H1 (cell line): ENCODE results near the gene PSD. TPM values are rescaled to one million over a fixed set of nuclear protein-coding genes. Genes with fewer than 3 reads are reported as not detected.

Source experiments
- CTCF ChIA-PET: fragments of 300-600 bp; sonication (Branson Sonifier 250); formaldehyde crosslinking; loops from one replicate; lab custom pipeline; 2021; ENCODE audit not compliant: partially characterized antibody; lab: Charles Lee
- POLR2A ChIA-PET: fragments of 300-600 bp; sonication (Branson Sonifier 250); formaldehyde crosslinking; loops from one replicate; lab custom pipeline; 2021; ENCODE audit warnings: inconsistent platforms; ENCODE audit not compliant: partially characterized antibody; lab: Charles Lee
- DNase-seq, 2 experiments: peaks; one replicate each; pipeline versions ENCODE4 v3.0.0 to v3.0.0-alpha.2; 2010 to 2022; ENCODE audit warnings: low spot score in 2 of 2, low read depth in 1 of 2, mixed read lengths in 1 of 2
- FAIRE-seq: peaks from 2 replicates; lab custom pipeline; 2011; peaks lifted over from hg19 to GRCh38; lab: Jason Lieb, UNC
- H2AFZ ChIP-seq: 2 replicates; pipeline ENCODE4 v1.8.1; 2012; ENCODE audit warnings: low read length, inconsistent platforms
- H2AK5ac ChIP-seq: 2 replicates; pipeline ENCODE4 v1.6.1; 2013; ENCODE audit warnings: low read depth, low read length
- H2BK120ac ChIP-seq: replicated peaks from 2 replicates; pipeline ENCODE3; 2013; ENCODE audit warnings: low read depth, low read length, inconsistent platforms
- H2BK12ac ChIP-seq: 2 replicates; pipeline ENCODE4 v1.6.1; 2013; ENCODE audit warnings: low read depth, low read length
- H2BK15ac ChIP-seq: 2 replicates; pipeline ENCODE4 v1.6.1; 2013; ENCODE audit warnings: low read length
- H2BK20ac ChIP-seq: 2 replicates; pipeline ENCODE4 v1.6.1; 2013; ENCODE audit warnings: low read length
- H2BK5ac ChIP-seq: 2 replicates; pipeline ENCODE4 v1.6.1; 2013; ENCODE audit warnings: low read depth, low read length
- H3K14ac ChIP-seq: 2 replicates; pipeline ENCODE4 v1.6.1; 2013; ENCODE audit warnings: inconsistent platforms; ENCODE audit not compliant: insufficient read length
- H3K18ac ChIP-seq: 2 replicates; pipeline ENCODE4 v1.6.1; 2013; ENCODE audit warnings: low read length; ENCODE audit errors: extremely low read depth
- H3K23ac ChIP-seq: 2 replicates; pipeline ENCODE4 v1.6.1; 2013; ENCODE audit warnings: inconsistent platforms; ENCODE audit not compliant: insufficient read length
- H3K23me2 ChIP-seq: 2 replicates; pipeline ENCODE4 v1.6.1; 2013; ENCODE audit warnings: low read depth, low read length
- H3K27ac ChIP-seq: 2 replicates; pipeline ENCODE4 v1.6.1; 2011; ENCODE audit warnings: low read depth, low read length, inconsistent platforms
- H3K27me3 ChIP-seq, 4 experiments: replicated peaks in 1 of 4; 1 replicate in 1 of 4; 2 replicates in 3 of 4; pipeline versions ENCODE4 v1.6.1 to v1.8.1; 2011 to 2013; ENCODE audit warnings: low read length in 3 of 4, mild to moderate bottlenecking in 3 of 4, inconsistent platforms in 2 of 4, mixed read lengths in 2 of 4, moderate library complexity in 1 of 4; ENCODE audit not compliant: control insufficient read depth in 3 of 4, insufficient read depth in 3 of 4; ENCODE audit errors: extremely low read depth in 1 of 4
- H3K36me3 ChIP-seq, 4 experiments: 2 replicates each; pipeline versions ENCODE4 v1.6.1 to v1.8.1; 2011 to 2013; ENCODE audit warnings: mild to moderate bottlenecking in 4 of 4, low read length in 3 of 4, moderate library complexity in 2 of 4, control low read depth in 1 of 4, inconsistent platforms in 1 of 4; ENCODE audit not compliant: insufficient read depth in 4 of 4, control insufficient read depth in 2 of 4
- H3K4ac ChIP-seq: replicated peaks from 2 replicates; pipeline ENCODE3; 2013; ENCODE audit warnings: low read length, low read depth, mixed read lengths, inconsistent platforms; ENCODE audit not compliant: insufficient read length
- H3K4me1 ChIP-seq, 4 experiments: replicated peaks in 1 of 4; 1 replicate in 1 of 4; 2 replicates in 3 of 4; pipeline versions ENCODE4 v1.6.1 to v1.8.1; 2011 to 2013; ENCODE audit warnings: low read length in 3 of 4, inconsistent platforms in 2 of 4, mixed read lengths in 1 of 4; ENCODE audit not compliant: insufficient read depth in 4 of 4, control insufficient read depth in 3 of 4
- H3K4me2 ChIP-seq, 2 experiments: 2 replicates each; pipeline versions ENCODE4 v1.6.1 to v1.8.1; 2011 to 2013; ENCODE audit warnings: low read depth in 2 of 2, low read length in 2 of 2, control low read depth in 1 of 2, inconsistent platforms in 1 of 2, mild to moderate bottlenecking in 1 of 2; ENCODE audit not compliant: insufficient read depth in 1 of 2
- H3K4me3 ChIP-seq, 4 experiments: fragments of 200-600, 300-600 bp in 1 of 4; sonication (generic), shearing (Covaris generic), sonication (Bioruptor Twin) in 1 of 4; 2 replicates each; pipeline versions ENCODE4 v1.5.1 to v1.8.1; 2011 to 2016; ENCODE audit warnings: low read length in 4 of 4, low read depth in 3 of 4, control low read depth in 2 of 4, inconsistent platforms in 2 of 4, mild to moderate bottlenecking in 2 of 4, mixed read lengths in 1 of 4, moderate library complexity in 1 of 4; ENCODE audit not compliant: insufficient read depth in 2 of 4; ENCODE audit errors: extremely low read depth in 1 of 4
- H3K56ac ChIP-seq: replicated peaks from 2 replicates; pipeline ENCODE3; 2013; ENCODE audit warnings: low read depth, mild to moderate bottlenecking, mixed read lengths, low read length, inconsistent platforms; ENCODE audit not compliant: insufficient read length
- H3K79me1 ChIP-seq: 2 replicates; pipeline ENCODE4 v1.6.1; 2013; ENCODE audit warnings: low read depth, low read length, control low read depth
- H3K79me2 ChIP-seq, 2 experiments: 2 replicates each; pipeline versions ENCODE4 v1.6.1 to v1.8.1; 2012 to 2013; ENCODE audit warnings: low read length in 2 of 2, mild to moderate bottlenecking in 2 of 2, inconsistent platforms in 1 of 2; ENCODE audit not compliant: insufficient read depth in 2 of 2, control insufficient read depth in 1 of 2
- H3K9ac ChIP-seq, 4 experiments: replicated peaks in 1 of 4; 1 replicate in 1 of 4; 2 replicates in 3 of 4; pipeline versions ENCODE4 v1.6.1 to v1.8.1; 2011 to 2013; ENCODE audit warnings: low read depth in 3 of 4, low read length in 3 of 4, control low read depth in 2 of 4, mild to moderate bottlenecking in 2 of 4, moderate library complexity in 2 of 4, inconsistent platforms in 1 of 4; ENCODE audit errors: extremely low read depth in 1 of 4
- H3K9me3 ChIP-seq, 2 experiments: 2 replicates each; pipeline versions ENCODE4 v1.6.1 to v1.8.1; 2012 to 2013; ENCODE audit warnings: mild to moderate bottlenecking in 2 of 2, moderate library complexity in 2 of 2, control low read depth in 1 of 2, inconsistent platforms in 1 of 2, low read depth in 1 of 2, low read length in 1 of 2, mixed read lengths in 1 of 2; ENCODE audit not compliant: insufficient read depth in 2 of 2
- H4K20me1 ChIP-seq, 2 experiments: replicated peaks in 1 of 2; 2 replicates each; pipeline versions ENCODE3 to v1.8.1; 2011 to 2013; ENCODE audit warnings: inconsistent platforms in 2 of 2, low read length in 2 of 2, mild to moderate bottlenecking in 1 of 2; ENCODE audit not compliant: insufficient read depth in 2 of 2, control insufficient read depth in 1 of 2
- H4K5ac ChIP-seq: 2 replicates; pipeline ENCODE4 v1.6.1; 2013; ENCODE audit warnings: low read length, low read depth, mixed read lengths, inconsistent platforms; ENCODE audit not compliant: insufficient read length
- H4K8ac ChIP-seq: 2 replicates; pipeline ENCODE4 v1.8.0; 2013; ENCODE audit warnings: mild to moderate bottlenecking, moderate library complexity, low read length, inconsistent platforms; ENCODE audit not compliant: insufficient read depth; ENCODE audit errors: extremely low read depth
- H4K91ac ChIP-seq: replicated peaks from 2 replicates; pipeline ENCODE3; 2013; ENCODE audit warnings: low read length, mixed read lengths, inconsistent platforms; ENCODE audit not compliant: insufficient read length
- BCL11A ChIP-seq, 2 experiments: IDR thresholded peaks; one replicate each; pipeline ENCODE4 v1.6.1; 2011; ENCODE audit warnings: low read depth in 2 of 2, low read length in 2 of 2, mild to moderate bottlenecking in 2 of 2
- CBX8 ChIP-seq: fragments of 300-800, 300-1000 bp; sonication (generic); IDR thresholded peaks from 2 replicates; pipeline ENCODE4 v1.7.1; 2016; ENCODE audit warnings: low read depth, low read length, borderline replicate concordance
- E2F6 ChIP-seq: IDR thresholded peaks from 2 replicates; pipeline ENCODE4 v1.6.1; 2012; ENCODE audit warnings: inconsistent platforms
- HDAC2 ChIP-seq, 2 experiments: fragments of 300-600 bp in 1 of 2; sonication (generic) in 1 of 2; IDR thresholded peaks; 2 replicates each; pipeline ENCODE4 v1.6.1; 2011 to 2012; ENCODE audit warnings: low read depth in 2 of 2, low read length in 2 of 2, mild to moderate bottlenecking in 2 of 2, moderate library complexity in 2 of 2, borderline replicate concordance in 1 of 2, inconsistent platforms in 1 of 2
- KDM1A ChIP-seq: fragments of 200-600, 300-600 bp; sonication (generic); IDR thresholded peaks from 2 replicates; pipeline ENCODE4 v1.7.1; 2016; ENCODE audit warnings: mild to moderate bottlenecking, low read length, borderline replicate concordance
- NRF1 ChIP-seq: IDR thresholded peaks from 2 replicates; pipeline ENCODE4 v1.6.1; 2011; ENCODE audit warnings: mild to moderate bottlenecking, low read depth, low read length, improper control_type of control experiment
- SAP30 ChIP-seq: fragments of 300-600 bp; sonication (generic); IDR thresholded peaks from 2 replicates; pipeline ENCODE4 v1.7.1; 2012; ENCODE audit warnings: low read length, moderate library complexity, mild to moderate bottlenecking, inconsistent platforms; ENCODE audit not compliant: insufficient read depth, insufficient replicate concordance
- SP4 ChIP-seq: IDR thresholded peaks from 2 replicates; pipeline ENCODE4 v1.6.1; 2012; ENCODE audit warnings: low read length, inconsistent platforms
- TEAD4 ChIP-seq: IDR thresholded peaks from 2 replicates; pipeline ENCODE4 v1.6.1; 2012; ENCODE audit warnings: low read depth, low read length, inconsistent platforms, mixed read lengths
- WGBS, 2 experiments: shearing (Covaris generic) in 1 of 2; methylation state at CpG; one replicate each; pipeline versions ENCODE4 v1.1.6 to v1.1.7; 2013 to 2015; ENCODE audit warnings: low lambda C conversion rate in 2 of 2, mixed read lengths in 2 of 2, inconsistent platforms in 1 of 2, low coverage in 1 of 2, missing lambda C conversion rate in 1 of 2; ENCODE audit not compliant: insufficient replicate concordance in 2 of 2, insufficient coverage in 1 of 2, insufficient read length in 1 of 2; ENCODE audit errors: extremely low coverage in 1 of 2, missing lambda C conversion rate in 1 of 2; 5-methylcytosine and 5-hydroxymethylcytosine counted together
- polyA plus RNA-seq, 7 experiments: library from polyadenylated mRNA; depleted of rRNA in 3 of 7; stranded (reverse) in 5 of 7; unstranded in 2 of 7; fragments of >200 nt in 5 of 7; fragments of 200-250 nt in 2 of 7; gene quantifications; 1 replicate in 5 of 7; 2 replicates in 1 of 7; 4 replicates in 1 of 7; pipeline versions ENCODE4 v1.2.1 to v1.2.3, GENCODE V29; 2011 to 2013; ENCODE audit warnings: missing spikeins in 2 of 7, mixed read lengths in 2 of 7
- total RNA-seq: library from RNA; stranded (reverse); fragmentation: NEBNext Ultra II Directional; extraction: Animal tissue kit (Norgen Biotek cat#: 25700); gene quantifications from 2 replicates; pipeline ENCODE4 v1.2.1, GENCODE V29; 2021

The PSD gene
- total and polyA plus RNA-seq, 2 of the 8 experiments (the other 6 are each of a cell fraction or from before 2014, with no cell fraction given) = 5.4 to 6.0 TPM

GRCh38 chr10:102419269-102420180 lies 940 bp upstream of the PSD start:
- Histone ChIP-seq H3K79me2 (no peaks in the 10 kb centered on the region), H4K5ac (no peak overlapping the region), H3K4me3 (peak overlapping the region; percentile 74 to 92 (median 80)), H2AK5ac (no peak overlapping the region), H4K91ac (peak overlapping the region; percentile 5), H3K27ac (no peak overlapping the region), H3K79me1 (no peaks in the 10 kb centered on the region), H4K8ac (no peak overlapping the region), H3K9me3 (no peaks in the 10 kb centered on the region), H3K23me2 (peaks cover 32% of the 10 kb centered on the region), H2BK15ac (no peak overlapping the region), H3K23ac (no peak overlapping the region), H3K56ac (no peak overlapping the region), H2BK12ac (0 out of 2 replicates have a peak overlapping the region, but pooled peaks have one; percentile 95), H2BK20ac (no peak overlapping the region), H3K27me3 (no peaks in the 10 kb centered on the region), H3K9ac (no peak overlapping the region; a peak in 2 of 7 replicates), H3K14ac (no peak overlapping the region), H3K4me2 (peak overlapping the region; percentile 88 to 100), H3K4ac (peak overlapping the region; percentile 50), H2AFZ (peak overlapping the region; percentile 77), H4K20me1 (peaks cover 2 to 9% of the 10 kb centered on the region in 2 experiments), H2BK5ac (peak overlapping the region; percentile 81; the same call in 1 of the 2 replicates), H3K18ac (peak overlapping the region; percentile 88; the same call in 1 of the 2 replicates), H2BK120ac (no peak overlapping the region), H3K36me3 (0 out of 8 replicates have a peak, but pooled peaks cover 0 to 3% (median 0%) of the 10 kb centered on the region in 4 experiments), H3K4me1 (peaks cover 0 to 25% (median 10%) of the 10 kb centered on the region in 4 experiments; a peak in 5 of 7 replicates)
- 2% methylated on average over 21 of the region's 54 CpGs; no CpG with 5 or more reads in 1 of the 2 experiments for WGBS, 2 experiments
- POLR2A ChIA-PET = interaction anchor here (0.6 to 7.9 kb wide), 11 partner anchors 8 to 207 kb away, joined by 3 to 56 read pairs (median 25); partner anchors contain the start of genes C10orf95, CUEDC2 and NFKB2
- DNase-seq (peak; percentile 50 to 98), FAIRE-seq (no peak)
- CTCF ChIA-PET = interaction anchor here (0.6 to 9.5 kb wide), 16 partner anchors 10 to 1675 kb away, joined by 3 to 78 read pairs (median 14); partner anchors contain the start of genes C10orf95 and CUEDC2
- TF ChIP-seq KDM1A (peak; percentile 70), NRF1 (peak; percentile 92), TEAD4 (no peak), BCL11A (IDR thresholded peaks at IDR 0.05; ENCODE audit: low read depth in 2 of 2, low read length in 2 of 2) (no peak), SP4 (peak; percentile 70; the same call in 1 of the 2 replicates), SAP30 (peak; percentile 46), CBX8 (no peak), E2F6 (peak; percentile 2; the same call in 1 of the 2 replicates), HDAC2 (IDR thresholded peaks at IDR 0.05; ENCODE audit: borderline replicate concordance in 1 of 2, low read depth in 2 of 2, low read length in 2 of 2) (peak in 1 of 2 experiments; percentile 86; a peak in 2 of 4 replicates)
